22Rv1 (cell line): ENCODE results near the gene NOC2L.
"Not testable (repeated sequence)": the region's sequence is repeated elsewhere in the genome, so short reads cannot be mapped to it uniquely, and the experiment has no call there.

ENCODE experiments used
- H3K27ac ChIP-seq: fragments of 450-650 bp; 2 replicates; pipeline ENCODE4 v1.5.1; 2017
- ZFX ChIP-seq: fragments of 450-650 bp; IDR thresholded peaks from 2 replicates; pipeline ENCODE4 v1.6.1; 2017; ENCODE audit warnings: antibody characterized with exemption, borderline replicate concordance
- TF ChIP-seq, protein P1 (sequence below): fragments of 450-650 bp; IDR thresholded peaks from 2 replicates; pipeline ENCODE4 v1.5.1; 2017; ENCODE audit warnings: mild to moderate bottlenecking

Gene NOC2L

DNA sequence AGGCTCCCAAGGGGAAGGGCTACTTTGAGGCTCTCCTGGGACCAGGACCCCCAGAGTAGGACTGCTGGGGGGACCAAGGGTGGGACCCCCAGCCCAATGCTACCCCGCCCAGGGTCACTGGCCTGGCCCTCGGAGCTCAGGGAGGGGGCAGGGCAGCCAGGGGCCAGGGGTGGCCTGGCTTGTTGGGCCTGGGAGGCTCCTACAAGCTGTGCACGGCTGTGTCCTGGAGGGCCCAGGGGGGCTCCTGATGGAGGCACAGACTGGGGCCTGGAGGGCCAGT, 38.6 kb upstream of the NOC2L start:
- H3K27ac ChIP-seq = peak overlapping the region; percentile 99
- no peak for TF ChIP-seq ZFX
- TF ChIP-seq, protein P1, sequence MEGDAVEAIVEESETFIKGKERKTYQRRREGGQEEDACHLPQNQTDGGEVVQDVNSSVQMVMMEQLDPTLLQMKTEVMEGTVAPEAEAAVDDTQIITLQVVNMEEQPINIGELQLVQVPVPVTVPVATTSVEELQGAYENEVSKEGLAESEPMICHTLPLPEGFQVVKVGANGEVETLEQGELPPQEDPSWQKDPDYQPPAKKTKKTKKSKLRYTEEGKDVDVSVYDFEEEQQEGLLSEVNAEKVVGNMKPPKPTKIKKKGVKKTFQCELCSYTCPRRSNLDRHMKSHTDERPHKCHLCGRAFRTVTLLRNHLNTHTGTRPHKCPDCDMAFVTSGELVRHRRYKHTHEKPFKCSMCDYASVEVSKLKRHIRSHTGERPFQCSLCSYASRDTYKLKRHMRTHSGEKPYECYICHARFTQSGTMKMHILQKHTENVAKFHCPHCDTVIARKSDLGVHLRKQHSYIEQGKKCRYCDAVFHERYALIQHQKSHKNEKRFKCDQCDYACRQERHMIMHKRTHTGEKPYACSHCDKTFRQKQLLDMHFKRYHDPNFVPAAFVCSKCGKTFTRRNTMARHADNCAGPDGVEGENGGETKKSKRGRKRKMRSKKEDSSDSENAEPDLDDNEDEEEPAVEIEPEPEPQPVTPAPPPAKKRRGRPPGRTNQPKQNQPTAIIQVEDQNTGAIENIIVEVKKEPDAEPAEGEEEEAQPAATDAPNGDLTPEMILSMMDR = no peak

DNA sequence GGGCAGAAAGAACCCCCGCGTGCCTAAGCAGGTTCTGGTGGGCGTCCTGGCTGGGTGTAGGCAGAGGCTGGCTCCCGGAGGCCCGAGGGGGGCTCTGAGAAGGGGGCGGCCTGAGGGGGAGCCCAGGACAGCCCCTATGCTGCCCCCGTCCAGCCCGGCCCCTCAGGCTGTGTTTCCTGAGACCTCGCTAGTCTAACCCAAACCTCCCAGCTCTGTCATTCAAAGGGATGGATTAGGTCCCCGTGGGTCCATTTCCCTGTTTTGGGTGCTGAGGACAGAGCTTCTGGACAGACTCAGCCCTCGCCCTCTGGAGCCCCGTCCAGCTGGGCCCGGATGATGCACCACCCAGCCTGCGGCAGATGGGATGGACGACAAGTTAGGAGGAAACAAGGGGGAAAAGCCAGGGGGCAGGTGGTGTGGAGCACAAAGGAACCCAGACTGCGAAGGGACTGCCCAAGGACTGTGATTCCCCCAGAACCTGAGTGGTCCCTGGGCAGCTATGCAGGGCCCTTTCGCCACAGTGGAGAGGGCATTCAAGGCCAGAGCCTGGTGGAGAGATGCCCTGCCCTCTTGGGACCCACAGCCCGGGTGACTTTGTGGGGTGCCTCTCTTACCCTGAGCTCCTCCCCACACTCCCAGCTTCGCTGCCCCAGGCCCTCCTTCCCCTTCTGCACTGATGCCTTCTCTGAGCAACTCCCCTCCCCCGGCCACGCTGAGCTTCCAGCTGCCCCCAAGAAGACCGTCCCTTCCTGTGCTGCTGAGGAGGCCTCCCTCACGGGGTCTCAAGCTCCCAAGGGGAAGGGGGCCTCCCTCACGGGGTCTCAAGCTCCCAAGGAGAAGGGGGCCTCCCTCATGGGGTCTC, 38.0 kb upstream of the NOC2L start:
- TF ChIP-seq, protein P1 = no peak
- no peak for TF ChIP-seq ZFX
- peak overlapping the region; percentile 99 for H3K27ac ChIP-seq

- 0 out of 2 replicates have a peak overlapping the region, but pooled peaks have one; percentile 29 for H3K27ac ChIP-seq
- TF ChIP-seq, protein P1 = no peak
- no peak for TF ChIP-seq ZFX
Measured at GRCh38 chr1:995665-996633, 36.9 kb upstream of the NOC2L start.

GRCh38 chr1:994546-994945, 35.5 kb upstream of the NOC2L start:
- H3K27ac ChIP-seq = not testable (repeated sequence)

DNA sequence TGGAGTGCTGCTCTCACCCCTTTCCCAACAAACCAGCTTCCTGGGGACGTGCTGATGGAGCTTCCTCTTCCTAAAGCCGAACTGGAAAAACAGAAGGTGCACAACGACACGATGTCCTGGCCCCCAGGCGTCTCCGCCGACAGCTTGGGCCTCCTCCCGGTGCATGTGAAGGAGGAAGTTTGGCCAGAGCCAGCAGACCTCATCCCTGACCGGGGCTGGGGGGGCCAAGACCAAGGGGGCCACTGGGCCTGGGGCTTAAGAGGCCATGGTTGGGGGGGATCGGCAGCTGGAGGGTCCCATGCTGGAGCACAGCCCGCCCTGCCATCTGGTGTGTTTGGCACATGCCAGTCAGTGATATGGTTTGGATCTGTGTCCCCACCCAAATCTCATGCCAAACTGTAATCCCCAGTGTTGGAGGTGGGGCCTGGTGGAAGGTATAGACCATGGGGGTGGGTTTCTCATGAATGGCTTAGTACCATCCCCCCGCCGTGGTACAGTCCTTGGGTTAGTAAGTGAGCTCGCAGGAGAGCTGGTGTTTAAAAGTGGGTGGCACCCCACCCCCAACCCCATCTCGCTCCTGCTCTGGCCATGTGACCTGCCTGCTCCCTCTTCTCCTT, 34.4 kb upstream of the NOC2L start:
- TF ChIP-seq, protein P1 = no peak
- TF ChIP-seq ZFX = no peak
- H3K27ac ChIP-seq = no peak overlapping the region

DNA sequence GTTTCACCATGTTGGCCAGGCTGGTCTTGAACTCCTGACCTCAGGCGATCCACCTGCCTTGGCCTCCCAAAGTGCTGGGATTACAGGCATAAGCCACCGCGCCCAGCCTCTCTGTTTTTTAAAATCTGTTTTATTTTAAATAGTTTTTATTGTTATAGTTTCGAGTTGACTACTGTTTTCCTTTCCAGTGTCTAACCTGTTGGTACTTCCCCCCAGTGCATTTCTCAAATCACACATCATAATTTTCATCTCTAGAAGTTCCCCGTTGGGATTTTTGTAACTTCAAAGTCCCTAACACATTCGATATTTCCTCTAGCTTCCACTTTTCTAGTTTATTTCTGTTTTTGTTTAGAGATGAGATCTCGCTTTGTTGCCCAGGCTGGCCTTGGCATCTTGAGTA, 33.3 kb upstream of the NOC2L start:
- TF ChIP-seq ZFX = no peak
- TF ChIP-seq, protein P1 = no peak
- no peak overlapping the region for H3K27ac ChIP-seq

DNA sequence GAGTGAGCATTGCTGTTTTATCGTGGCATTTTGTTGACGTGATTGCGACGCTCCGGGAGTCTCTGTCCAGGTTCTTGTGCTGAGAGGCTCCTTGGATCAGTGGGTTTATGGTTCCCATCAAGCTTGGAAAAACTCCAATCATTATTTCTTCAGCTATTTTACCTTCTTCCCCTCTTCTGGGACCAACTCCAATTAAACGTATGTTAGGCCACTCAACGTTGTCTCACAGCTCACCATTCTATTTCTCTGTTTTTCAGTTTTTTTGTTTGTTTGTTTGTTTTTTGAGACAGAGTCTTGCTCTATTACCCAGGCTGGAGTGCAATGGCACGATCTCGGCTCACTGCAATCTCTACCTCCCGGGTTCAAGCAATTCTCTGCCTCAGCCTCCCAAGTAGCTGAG, 32.8 kb upstream of the NOC2L start:
- H3K27ac ChIP-seq = no peak overlapping the region
- no peak for TF ChIP-seq ZFX

DNA sequence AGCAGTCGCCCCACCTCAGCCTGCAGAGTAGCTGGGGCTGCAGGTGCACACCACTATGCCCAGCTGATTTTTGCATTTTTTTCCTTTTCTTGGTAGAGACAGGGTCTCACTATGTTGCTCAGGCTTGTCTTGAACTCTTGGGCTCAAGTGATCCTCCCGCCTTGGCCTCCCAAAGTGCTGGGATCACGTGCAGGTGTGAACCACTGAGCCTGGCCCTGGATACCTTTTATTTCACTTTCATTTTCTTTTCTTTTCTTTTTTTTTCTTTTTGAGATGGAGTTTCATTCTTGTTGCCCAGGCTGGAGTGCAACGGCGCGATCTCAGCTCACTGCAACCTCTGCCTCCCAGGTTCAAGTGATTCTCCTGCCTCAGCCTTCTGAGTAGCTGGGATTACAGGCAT, 32.2 kb upstream of the NOC2L start:
- not testable (repeated sequence) for H3K27ac ChIP-seq

DNA sequence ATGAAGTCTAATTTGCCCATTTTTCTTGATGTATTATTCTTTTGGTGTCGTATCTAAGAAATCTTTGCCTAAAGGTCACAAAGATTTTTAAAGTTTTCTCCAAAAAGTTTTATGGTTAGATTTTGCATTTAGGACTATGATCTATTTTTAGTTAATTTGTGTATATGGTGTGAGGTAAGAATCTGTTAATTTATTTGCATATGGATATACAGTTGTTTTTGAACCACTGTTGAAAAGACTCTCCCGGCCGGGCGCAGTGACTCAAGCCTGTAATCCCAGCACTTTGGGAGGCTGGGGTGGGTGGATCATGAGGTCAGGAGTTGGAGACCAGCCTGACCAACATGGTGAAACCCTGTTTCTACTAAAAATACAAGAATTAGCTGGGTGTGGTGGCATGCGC, 29.0 kb upstream of the NOC2L start:
- H3K27ac ChIP-seq = not testable (repeated sequence)
